ENCODE measurements around the gene PPP4C. TPM values are rescaled to one million over a fixed set of nuclear protein-coding genes. Genes with fewer than 3 reads are reported as not detected.

PPP4C gene
- total and polyA plus RNA-seq, 2 of the 8 experiments (the other 6 are each of a cell fraction or from before 2014, with no cell fraction given) = 148 to 298 TPM

GRCh38 chr16:30087181-30087898, 11.5 kb downstream of the PPP4C start:
- H3K23me2 ChIP-seq (ENCODE audit: low read depth, low read length) = peaks cover 12% of the 10 kb centered on the region; the same call in 1 of the 2 replicates
- no peak overlapping the region for H2AFZ ChIP-seq (ENCODE audit: low read length)
- FAIRE-seq = no peak
- H3K9me3 ChIP-seq (ENCODE audit: insufficient read depth in 2 of 2, low read depth in 1 of 2, low read length in 1 of 2) = no peaks in the 10 kb centered on the region
- no peak overlapping the region for H4K8ac ChIP-seq (ENCODE audit: extremely low read depth, insufficient read depth, low read length)
- H3K56ac ChIP-seq (replicated peaks; ENCODE audit: insufficient read length, low read depth, low read length) = no peak overlapping the region
- peaks cover 7 to 9% of the 10 kb centered on the region in 2 experiments for H4K20me1 ChIP-seq (replicated peaks in 1 of 2; ENCODE audit: control insufficient read depth in 1 of 2, insufficient read depth in 2 of 2, low read length in 2 of 2)
- H4K91ac ChIP-seq (replicated peaks; ENCODE audit: insufficient read length, low read length) = no peak overlapping the region
- no peak overlapping the region for H2BK120ac ChIP-seq (replicated peaks; ENCODE audit: low read depth, low read length)
- no peak overlapping the region for H3K23ac ChIP-seq (ENCODE audit: insufficient read length)
- no peaks in the 10 kb centered on the region for H3K79me2 ChIP-seq (ENCODE audit: control insufficient read depth in 1 of 2, insufficient read depth in 2 of 2, low read length in 2 of 2)
- no peak overlapping the region for H3K27ac ChIP-seq (ENCODE audit: low read depth, low read length)
- no peak overlapping the region for H2BK12ac ChIP-seq (ENCODE audit: low read depth, low read length)
- POLR2A ChIA-PET (ENCODE audit: partially characterized antibody) = interaction anchor here (2.6 to 14.0 kb wide), 2 partner anchors 9 to 15 kb away, joined by 6 to 353 read pairs; partner anchors contain the start of genes ALDOA and PPP4C
- no peak overlapping the region for H2BK5ac ChIP-seq (ENCODE audit: low read depth, low read length)
- H3K27me3 ChIP-seq (replicated peaks in 1 of 4; ENCODE audit: control insufficient read depth in 3 of 4, extremely low read depth in 1 of 4, insufficient read depth in 3 of 4, low read length in 3 of 4) = peaks cover 0 to 3% (median 0%) of the 10 kb centered on the region in 4 experiments; a peak in 1 of 7 replicates
- peaks cover 0 to 4% (median 0%) of the 10 kb centered on the region in 4 experiments; a peak in 3 of 7 replicates for H3K4me1 ChIP-seq (replicated peaks in 1 of 4; ENCODE audit: control insufficient read depth in 3 of 4, insufficient read depth in 4 of 4, low read length in 3 of 4)
- no peak overlapping the region for H3K14ac ChIP-seq (ENCODE audit: insufficient read length)
- WGBS, 2 experiments (ENCODE audit: extremely low coverage in 1 of 2, insufficient coverage in 1 of 2, insufficient read length in 1 of 2, insufficient replicate concordance in 2 of 2, low coverage in 1 of 2, low lambda C conversion rate in 2 of 2, missing lambda C conversion rate in 1 of 2) = 93% methylated on average over 11 of the region's 11 CpGs; no CpG with 5 or more reads in 1 of the 2 experiments
- H2AK5ac ChIP-seq (ENCODE audit: low read depth, low read length) = no peak overlapping the region
- no peak overlapping the region for H3K4ac ChIP-seq (replicated peaks; ENCODE audit: insufficient read length, low read depth, low read length)
- TF ChIP-seq CEBPB (IDR thresholded peaks at IDR 0.05; ENCODE audit: low read depth, low read length) (no peak), CTCF (IDR thresholded peaks at IDR 0.05; ENCODE audit: control extremely low read depth in 1 of 3, insufficient read depth in 1 of 3, low read depth in 1 of 3, low read length in 3 of 3) (no peak), E2F6 (IDR thresholded peaks at IDR 0.05) (no peak), RXRA (IDR thresholded peaks at IDR 0.05; ENCODE audit: insufficient read depth, low read depth, low read length) (no peak), KDM5A (IDR thresholded peaks at IDR 0.05; ENCODE audit: low read length) (no peak), TCF12 (IDR thresholded peaks at IDR 0.05; ENCODE audit: low read depth, low read length) (no peak), SP4 (IDR thresholded peaks at IDR 0.05; ENCODE audit: low read length) (no peak), EP300 (IDR thresholded peaks at IDR 0.05; ENCODE audit: borderline replicate concordance in 1 of 2, low read depth in 2 of 2, low read length in 2 of 2) (no peak), CBX8 (IDR thresholded peaks at IDR 0.05; ENCODE audit: borderline replicate concordance, low read depth, low read length) (no peak)
- H2BK20ac ChIP-seq (ENCODE audit: low read length) = no peak overlapping the region
- no peak overlapping the region for H3K4me2 ChIP-seq (ENCODE audit: insufficient read depth in 1 of 2, low read depth in 2 of 2, low read length in 2 of 2)
- no peaks in the 10 kb centered on the region for H3K79me1 ChIP-seq (ENCODE audit: low read depth, low read length)
- CTCF ChIA-PET (ENCODE audit: partially characterized antibody) = interaction anchor here (1.2 to 7.7 kb wide), 2 partner anchors 25 to 56 kb away, joined by 3 to 90 read pairs; partner anchors contain the start of gene GDPD3
- H3K36me3 ChIP-seq (ENCODE audit: control insufficient read depth in 2 of 4, insufficient read depth in 4 of 4, low read length in 3 of 4) = peaks cover 17 to 35% (median 24%) of the 10 kb centered on the region in 4 experiments
- H4K5ac ChIP-seq (ENCODE audit: insufficient read length, low read depth, low read length) = no peak overlapping the region
- no peak for DNase-seq (ENCODE audit: low read depth in 1 of 2, low spot score in 2 of 2)
- no peak overlapping the region for H3K4me3 ChIP-seq (ENCODE audit: extremely low read depth in 1 of 4, insufficient read depth in 2 of 4, low read depth in 3 of 4, low read length in 4 of 4)
- no peak overlapping the region for H3K18ac ChIP-seq (ENCODE audit: extremely low read depth, low read length)
- H3K9ac ChIP-seq (replicated peaks in 1 of 4; ENCODE audit: extremely low read depth in 1 of 4, low read depth in 3 of 4, low read length in 3 of 4) = no peak overlapping the region
- H2BK15ac ChIP-seq (ENCODE audit: low read length) = no peak overlapping the region
